Suppressor macrophage treated with lipopolysaccharide for 1 hour (primary cell): ENCODE measurements around the gene SPIRE2.
"Not testable (repeated sequence)": the region's sequence is repeated elsewhere in the genome, so short reads cannot be mapped to it uniquely, and the experiment has no call there.

Source experiments
- DNase-seq, 3 donors: peaks; one replicate each; pipeline ENCODE4 v3.0.0-alpha.2; 2020 to 2022

SPIRE2 gene

DNA sequence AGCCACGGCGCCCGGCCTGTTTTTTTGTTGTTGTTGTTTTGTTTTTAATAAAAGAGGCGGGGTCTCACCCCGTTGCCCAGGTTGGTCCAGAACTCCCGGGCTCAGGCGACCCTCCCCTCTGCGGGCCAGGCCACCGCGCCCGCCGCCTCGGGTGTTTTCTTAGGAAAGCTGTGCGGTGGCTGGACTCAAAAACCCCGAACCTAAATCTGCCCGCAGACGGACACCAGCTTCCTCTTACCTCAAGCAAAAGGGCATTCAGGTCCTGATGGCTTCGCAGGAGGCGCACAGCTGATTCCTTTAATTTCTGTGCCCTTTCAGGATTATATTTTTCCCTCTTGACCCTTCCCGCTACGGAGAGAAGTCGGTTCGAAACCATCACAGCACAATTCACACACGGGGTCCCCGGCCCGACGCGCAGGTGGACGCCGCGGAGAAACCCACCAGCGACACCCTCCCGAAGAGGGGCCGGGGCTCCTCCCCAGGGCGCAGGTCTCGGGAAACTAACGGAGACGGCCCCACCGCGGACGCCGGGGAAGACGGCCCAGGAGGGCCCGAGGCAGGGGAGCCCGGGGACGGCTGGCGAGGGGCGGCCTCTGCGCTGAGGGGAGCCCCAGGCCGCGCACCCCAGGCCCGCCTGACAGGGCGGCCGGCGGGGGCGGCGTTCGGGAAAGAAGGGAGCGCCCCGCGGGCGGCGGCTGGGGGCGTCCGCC lies 12.5 kb upstream of the SPIRE2 start:
- peak; percentile 30 to 39 (median 30) for DNase-seq

DNA sequence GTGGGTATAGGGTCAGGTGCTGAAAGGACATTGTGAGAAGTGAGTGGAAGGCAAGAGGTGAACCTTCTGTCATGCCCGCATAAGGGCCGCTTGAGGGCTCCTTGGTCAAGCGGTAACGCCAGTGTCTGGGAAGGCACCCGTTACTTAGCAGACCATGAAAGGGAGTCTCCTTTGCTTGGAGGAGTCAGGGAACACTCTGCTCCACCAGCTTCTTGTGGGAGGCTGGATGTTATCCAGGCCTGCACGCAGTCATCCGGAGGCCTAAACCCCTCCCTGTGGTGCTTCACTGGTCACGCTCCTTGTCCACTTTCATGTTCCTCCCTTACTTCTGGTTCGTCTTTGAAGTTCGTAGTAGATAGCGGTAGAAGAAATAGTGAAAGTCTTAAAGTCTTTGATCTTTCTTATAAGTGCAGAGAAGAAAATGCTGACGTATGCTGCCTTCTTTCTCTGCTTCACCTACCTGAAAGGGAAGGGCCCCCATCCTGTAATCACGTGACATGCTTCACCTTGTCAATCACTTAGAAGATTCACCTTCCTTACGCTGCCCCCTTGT lies 9.3 kb upstream of the SPIRE2 start:
- not testable (repeated sequence) for DNase-seq

DNA sequence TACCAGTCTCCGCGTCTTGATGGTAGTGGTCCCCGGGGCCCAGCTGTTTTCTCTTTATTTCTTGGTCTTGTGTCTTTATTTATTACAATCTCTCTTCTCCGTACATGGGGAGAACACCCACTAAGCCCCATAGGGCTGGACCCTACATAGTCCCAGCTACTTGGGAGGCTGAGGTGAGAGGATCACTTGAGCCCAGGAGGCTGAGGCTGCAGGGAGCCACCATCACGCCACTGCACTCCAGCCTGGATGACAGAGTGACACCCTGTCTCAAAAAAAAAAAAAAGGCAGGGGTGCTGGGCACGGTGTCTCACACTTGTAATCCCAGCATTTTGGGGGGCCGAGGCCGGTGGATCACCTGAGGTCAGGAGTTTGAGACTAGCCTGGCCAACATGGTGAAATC lies 8.8 kb upstream of the SPIRE2 start:
- DNase-seq: not testable (repeated sequence)

DNA sequence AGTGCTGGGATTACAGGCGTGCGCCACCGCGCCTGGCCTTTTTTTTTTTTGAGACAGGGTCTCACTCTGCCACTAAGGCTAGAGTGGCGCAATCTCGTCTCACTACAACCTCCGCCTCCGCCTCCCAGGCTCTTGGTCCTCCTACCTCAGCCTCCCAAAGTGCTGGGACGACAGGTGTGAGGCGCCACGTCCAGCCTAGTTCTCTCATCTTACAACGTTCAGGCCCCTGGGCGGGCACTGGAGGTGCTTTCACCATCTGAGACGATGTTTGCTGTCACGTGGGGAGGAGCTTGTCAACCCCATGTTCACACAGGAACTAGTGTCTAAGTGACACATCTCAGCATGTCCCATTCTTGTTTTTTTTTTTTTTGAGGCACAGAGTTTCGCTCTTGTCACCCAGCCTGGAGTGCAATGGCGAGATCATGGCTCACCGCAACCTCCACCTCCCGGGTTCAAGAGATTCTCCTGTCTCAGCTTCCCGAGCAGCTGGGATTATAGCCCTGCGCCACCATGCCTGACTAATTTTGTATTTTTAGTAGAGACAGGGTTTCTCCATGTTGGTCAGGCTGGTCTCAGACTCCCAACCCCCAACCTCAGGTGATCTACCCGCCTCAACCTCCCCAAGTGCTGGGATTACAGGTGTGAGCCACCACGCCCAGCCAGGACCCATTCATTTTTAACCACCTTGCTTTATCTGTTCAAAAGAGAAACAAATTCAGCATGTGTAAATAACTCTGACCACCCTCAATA lies 6.7 kb upstream of the SPIRE2 start:
- no peak for DNase-seq

DNA sequence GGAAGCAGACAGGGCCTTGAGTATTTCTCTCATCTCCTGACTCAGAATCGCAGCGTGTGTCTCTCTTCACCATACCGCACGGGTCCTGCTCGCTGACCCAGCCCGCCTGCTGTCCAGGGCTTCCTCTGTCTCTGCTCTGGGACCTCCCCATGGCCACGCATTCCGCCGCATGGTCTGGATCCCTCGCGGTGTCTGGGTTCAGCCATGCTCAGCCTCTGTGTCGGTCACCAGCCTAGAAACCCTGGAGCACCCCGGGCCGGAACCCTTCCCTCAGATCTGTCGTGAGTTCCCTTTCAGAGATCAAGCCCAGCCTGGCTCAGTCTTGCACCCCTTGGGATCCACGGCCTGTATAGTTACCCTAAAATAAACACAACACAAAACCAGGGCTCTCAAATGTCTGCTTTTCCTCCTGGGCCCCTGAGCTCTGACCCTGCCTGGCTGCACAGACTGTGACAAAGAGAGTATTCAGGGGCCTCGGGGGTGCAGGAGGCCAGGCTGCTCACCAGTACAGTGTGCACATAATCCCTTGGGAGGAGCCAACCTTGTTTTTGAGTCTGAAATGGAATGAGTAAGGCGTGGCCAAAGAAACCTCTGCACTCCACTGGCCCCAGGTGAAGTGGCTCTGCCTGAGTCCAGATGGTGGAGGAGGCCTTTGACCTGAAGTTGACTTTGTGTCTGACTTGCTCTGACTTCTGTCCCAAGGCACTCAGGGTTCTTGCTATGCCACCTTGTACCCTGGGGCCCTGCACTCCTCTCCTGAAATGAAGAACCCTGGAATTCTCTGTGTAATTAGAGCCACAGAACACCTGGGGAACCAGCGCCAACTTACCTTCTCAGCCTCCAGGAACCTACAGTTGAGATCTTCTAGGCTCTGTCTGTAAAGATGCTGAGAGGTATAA lies 5.8 kb upstream of the SPIRE2 start:
- no peak for DNase-seq

DNA sequence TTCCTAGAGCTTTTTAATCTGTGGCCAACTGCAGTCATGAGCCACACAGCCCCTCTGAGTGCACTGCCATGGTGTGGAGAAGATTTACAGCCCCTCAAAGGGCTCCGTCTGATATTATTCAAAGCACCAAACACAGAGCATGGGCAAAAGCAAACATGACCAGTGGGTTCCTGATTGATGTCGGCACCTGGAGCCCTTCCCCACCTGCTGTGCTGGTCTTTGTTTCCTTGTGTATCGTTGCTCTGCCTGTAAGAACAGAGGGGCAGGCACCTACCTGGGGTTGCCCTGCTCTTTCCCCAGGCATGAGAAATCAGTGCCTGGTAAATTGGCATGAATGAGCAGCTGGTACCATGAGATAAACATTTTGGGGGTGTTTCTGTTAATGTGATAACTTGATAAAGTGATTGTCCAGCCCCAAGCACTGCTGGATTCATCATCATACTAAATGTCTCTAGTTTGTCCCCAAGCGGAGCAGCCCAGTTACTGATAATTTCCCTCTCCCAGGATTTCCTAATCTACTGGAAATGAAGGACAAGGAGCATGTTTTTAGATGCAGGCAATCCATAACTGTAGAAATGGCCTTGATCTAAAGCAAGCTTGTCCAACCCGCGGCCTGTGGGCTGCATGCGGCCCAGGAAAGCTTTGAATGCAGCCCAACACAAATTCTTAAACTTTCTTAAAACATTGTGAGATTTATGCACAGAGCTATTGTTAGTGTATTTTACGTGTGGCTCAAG lies 5.0 kb upstream of the SPIRE2 start:
- no peak for DNase-seq

DNA sequence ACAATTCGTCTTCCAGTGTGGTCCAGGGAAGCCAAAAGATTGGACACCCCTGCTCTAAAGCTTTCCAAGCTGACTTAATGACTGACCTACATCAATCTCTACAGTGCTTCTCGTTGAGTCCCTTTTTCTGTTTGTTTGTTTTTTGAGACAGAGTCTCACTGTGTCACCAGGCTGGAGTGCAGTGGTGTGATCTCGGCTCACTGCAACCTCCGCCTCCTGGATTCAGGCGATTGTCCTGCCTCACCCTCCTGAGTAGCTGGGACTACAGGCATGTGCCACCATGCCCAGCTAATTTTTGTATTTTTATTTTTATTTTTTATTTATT lies 4.5 kb upstream of the SPIRE2 start:
- not testable (repeated sequence) for DNase-seq

DNA sequence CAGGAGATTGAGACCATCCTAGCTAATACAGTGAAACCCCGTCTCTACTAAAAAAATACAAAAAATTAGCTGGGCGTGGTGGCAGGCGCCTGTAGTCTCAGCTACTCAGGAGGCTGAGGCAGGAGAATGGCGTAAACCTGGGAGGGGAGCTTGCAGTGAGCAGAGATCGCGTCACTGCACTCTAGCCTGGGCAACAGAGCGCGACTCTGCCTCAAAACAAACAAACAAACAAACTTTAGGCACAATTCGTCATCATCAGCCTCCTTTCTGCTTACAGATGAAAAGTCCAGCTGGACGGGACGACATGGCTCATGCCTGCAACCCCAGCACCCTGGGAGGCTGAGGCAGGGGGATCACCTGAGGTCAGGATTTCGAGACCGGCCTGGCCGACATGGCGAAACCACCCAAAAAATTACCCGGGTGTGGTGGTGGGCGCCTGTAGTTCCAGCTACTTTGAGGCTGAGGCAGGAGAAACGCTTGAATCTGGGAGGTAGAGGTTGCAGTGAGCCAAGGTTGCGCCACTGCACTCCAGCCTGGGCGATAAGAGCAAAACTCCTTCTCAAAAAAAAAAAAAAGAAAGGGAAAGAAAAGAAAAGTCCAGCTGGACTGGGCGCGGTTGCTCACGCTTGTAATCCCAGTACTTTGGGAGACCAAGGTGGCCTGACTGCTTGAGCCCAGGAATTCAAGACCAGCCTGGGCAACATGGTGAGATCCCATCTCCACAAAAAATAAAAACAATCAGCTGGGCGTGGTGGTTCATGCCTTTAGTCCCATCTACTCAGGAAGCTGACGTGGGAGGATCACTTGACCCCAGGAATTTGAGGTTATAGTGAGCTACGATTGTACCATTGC lies 1.5 kb upstream of the SPIRE2 start:
- no peak for DNase-seq

DNA sequence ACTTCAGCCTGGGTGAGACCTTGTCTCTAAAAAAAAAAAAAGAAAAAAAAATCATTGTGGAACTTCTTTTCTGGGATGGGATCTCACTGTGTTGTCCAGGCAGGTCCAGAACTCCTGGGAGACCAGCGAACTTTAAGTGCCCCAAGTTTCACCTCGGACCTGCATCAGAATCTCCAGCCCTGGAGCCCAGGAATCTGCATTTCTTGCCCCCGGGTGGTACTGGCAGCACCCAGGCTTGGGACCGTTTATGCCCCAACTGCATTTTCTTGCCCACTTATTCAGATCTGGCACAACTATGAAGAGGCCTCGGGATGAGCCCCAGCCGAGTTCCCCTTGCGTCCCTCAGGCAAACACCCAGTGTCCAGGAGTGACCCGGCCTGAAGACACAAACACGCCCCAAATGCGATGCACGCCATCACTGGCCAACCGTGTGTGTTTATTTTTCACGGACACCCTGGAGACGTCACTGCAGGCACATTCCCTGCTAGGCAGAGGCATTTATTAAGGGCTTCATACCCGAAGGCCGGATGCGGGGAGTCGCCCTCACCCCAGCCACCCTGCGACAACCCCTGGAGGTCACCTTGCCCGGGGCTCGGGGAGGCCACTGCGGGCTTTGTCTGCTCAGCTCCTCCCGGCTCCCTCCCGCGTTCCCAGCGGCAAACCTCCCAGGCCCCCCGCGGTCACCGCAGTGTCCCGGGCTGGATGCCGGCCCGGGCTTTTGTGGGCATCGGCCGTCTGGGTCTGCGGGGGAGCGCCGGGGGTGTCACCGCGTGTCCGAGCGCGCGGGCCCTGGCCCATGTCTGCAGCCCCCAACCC lies 684 bp upstream of the SPIRE2 start:
- DNase-seq: peak; percentile 18 to 32 (median 25)

DNA sequence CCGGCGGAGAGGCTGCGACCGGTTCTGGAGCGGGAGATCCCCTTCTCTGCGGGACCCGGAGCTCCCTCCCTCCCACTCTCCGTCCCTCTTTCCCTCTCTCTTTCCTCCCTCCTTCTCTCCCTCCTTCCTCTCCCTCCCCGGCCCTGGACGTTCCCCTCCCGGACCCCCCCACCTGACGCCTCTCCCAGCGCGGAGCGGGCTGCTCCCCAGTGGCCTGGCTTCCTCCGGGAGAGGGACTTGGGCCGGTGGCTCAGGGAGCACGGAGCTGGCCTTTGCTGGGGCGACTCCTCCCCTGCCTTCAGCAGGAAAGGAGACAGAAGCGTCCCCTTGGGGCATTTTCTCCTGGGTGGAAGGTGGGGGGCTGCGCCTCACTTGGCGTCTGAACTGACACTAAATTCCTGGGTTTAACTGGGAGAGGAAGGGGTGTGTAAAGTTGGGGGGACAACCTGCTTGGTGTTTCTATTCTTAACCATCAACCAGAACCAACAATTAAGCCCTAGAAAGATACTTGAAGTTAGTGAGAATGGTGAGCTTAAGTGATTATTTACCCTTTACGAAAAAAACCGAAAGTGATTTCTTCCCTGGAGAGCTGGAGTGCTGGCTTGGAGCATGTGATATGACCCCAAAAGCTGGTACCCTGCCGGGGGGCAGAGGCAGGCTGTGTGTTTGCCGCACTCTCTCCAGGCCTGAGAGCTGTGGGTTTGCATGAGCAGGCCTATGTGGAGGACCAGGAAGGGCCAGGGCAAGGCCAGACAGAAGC lies 775 bp downstream of the SPIRE2 start:
- no peak for DNase-seq

GRCh38 chr16:89829630-89830437 lies 1.6 kb downstream of the SPIRE2 start:
- no peak for DNase-seq

- no peak for DNase-seq
Measured at GRCh38 chr16:89831810-89832328, 3.6 kb downstream of the SPIRE2 start.

GRCh38 chr16:89833664-89834363 lies 5.5 kb downstream of the SPIRE2 start:
- not testable (repeated sequence) for DNase-seq

GRCh38 chr16:89834813-89835363 lies 6.6 kb downstream of the SPIRE2 start:
- not testable (repeated sequence) for DNase-seq

DNA sequence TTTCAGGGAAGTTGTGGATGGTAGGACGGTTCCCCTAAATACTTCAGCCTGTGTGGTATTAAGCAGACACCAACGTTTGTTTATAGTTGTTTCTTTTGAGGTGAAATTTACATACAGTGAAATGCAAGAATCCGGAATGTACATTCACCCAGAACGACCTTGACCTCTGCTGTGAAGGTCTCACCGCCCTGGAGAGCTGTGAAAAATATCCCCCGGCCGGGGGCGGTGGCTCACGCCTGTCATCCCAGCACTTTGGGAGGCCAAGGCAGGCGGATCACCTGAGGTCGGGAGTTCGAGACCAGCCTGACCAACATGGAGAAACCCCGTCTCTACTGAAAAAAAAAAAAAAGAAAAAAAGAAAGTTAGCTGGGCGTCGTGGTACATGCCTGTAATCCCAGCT lies 8.2 kb downstream of the SPIRE2 start:
- not testable (repeated sequence) for DNase-seq

DNA sequence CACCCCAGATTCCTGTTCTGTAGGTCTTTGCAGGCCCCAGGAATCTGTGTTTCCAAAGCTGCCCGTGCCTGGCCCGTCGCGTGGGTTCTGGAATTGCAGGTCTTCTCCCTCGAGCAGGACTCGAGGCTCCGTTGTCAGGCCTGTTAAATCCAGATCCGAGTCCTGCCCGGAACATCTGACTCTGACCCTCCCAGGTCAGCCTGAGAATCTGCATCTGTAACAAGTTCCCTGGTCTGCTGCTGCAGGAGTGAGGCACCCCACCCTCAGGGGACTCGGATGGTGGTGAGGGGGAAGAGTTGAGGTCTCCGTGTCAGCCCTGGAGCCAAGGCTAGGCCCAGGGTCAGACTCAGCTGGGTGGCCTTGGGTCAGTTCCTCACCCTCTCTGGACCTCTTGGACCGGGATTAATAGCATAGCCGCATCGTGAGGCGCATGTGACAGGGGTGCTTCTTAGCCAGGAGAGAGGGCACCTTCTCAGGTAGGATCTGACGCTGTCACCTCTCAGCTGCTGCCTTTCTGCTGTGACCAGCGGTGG lies 8.8 kb downstream of the SPIRE2 start:
- no peak for DNase-seq

- no peak for DNase-seq
Measured at GRCh38 chr16:89841275-89841674, 13.0 kb downstream of the SPIRE2 start.
